Osteoblast (primary cell): ENCODE measurements around the gene LAMB2. TPM values are rescaled to one million over a fixed set of nuclear protein-coding genes. Genes with fewer than 3 reads are reported as not detected.
A peak's percentile ranks its signal among the peaks of the same experiment; 100 is the strongest.

Experiments used
- DNase-seq: peaks from one replicate; pipeline ENCODE4 v3.0.0; 2011; ENCODE audit warnings: low spot score, mixed read lengths; ENCODE audit not compliant: insufficient read length; ENCODE audit errors: missing footprints
- H2AFZ ChIP-seq: 2 replicates; pipeline ENCODE4 v1.6.0; 2011; ENCODE audit warnings: mild to moderate bottlenecking, low read length
- H3K27ac ChIP-seq: 2 replicates; pipeline ENCODE4 v1.5.1; 2011; ENCODE audit warnings: mild to moderate bottlenecking, low read depth, low read length, moderate library complexity
- H3K27me3 ChIP-seq: 2 replicates; pipeline ENCODE4 v1.6.0; 2012; ENCODE audit warnings: mild to moderate bottlenecking, control low read depth, inconsistent platforms, low read length, moderate library complexity; ENCODE audit not compliant: insufficient read depth
- H3K36me3 ChIP-seq: 2 replicates; pipeline ENCODE4 v1.5.1; 2011; ENCODE audit warnings: mild to moderate bottlenecking, low read length, control low read depth, moderate library complexity; ENCODE audit not compliant: insufficient read depth
- H3K4me1 ChIP-seq: 2 replicates; pipeline ENCODE4 v1.5.1; 2011; ENCODE audit warnings: mild to moderate bottlenecking, low read length, control low read depth, moderate library complexity; ENCODE audit not compliant: insufficient read depth
- H3K4me2 ChIP-seq: 2 replicates; pipeline ENCODE4 v1.6.0; 2011; ENCODE audit warnings: mild to moderate bottlenecking, low read length; ENCODE audit not compliant: insufficient read depth
- H3K4me3 ChIP-seq: fragments of 200-600 bp; sonication (generic); 3 replicates; pipeline ENCODE4 v1.5.1; 2012; ENCODE audit warnings: mild to moderate bottlenecking, low read length, inconsistent platforms; ENCODE audit not compliant: insufficient read depth
- H3K79me2 ChIP-seq: 2 replicates; pipeline ENCODE4 v1.6.0; 2012; ENCODE audit warnings: mild to moderate bottlenecking, low read length, control low read depth, inconsistent platforms; ENCODE audit not compliant: insufficient read depth
- H3K9me3 ChIP-seq: 2 replicates; pipeline ENCODE4 v1.5.1; 2011; ENCODE audit warnings: low read depth, low read length, control low read depth
- H4K20me1 ChIP-seq: 2 replicates; pipeline ENCODE4 v1.6.0; 2012; ENCODE audit warnings: mild to moderate bottlenecking, low read length, control low read depth; ENCODE audit not compliant: insufficient read depth
- total RNA-seq: library from RNA; depleted of rRNA; stranded (reverse); fragments of >200 nt; gene quantifications from 2 replicates; pipeline ENCODE4 v1.2.3, GENCODE V29; 2012
- TF ChIP-seq, protein P1 (sequence below): IDR thresholded peaks from 2 replicates; pipeline ENCODE4 v1.5.1; 2011; ENCODE audit warnings: mild to moderate bottlenecking, low read depth, low read length, moderate library complexity; ENCODE audit errors: extremely low read depth

The LAMB2 gene
- total RNA-seq, 1 donor = 450 TPM

DNA sequence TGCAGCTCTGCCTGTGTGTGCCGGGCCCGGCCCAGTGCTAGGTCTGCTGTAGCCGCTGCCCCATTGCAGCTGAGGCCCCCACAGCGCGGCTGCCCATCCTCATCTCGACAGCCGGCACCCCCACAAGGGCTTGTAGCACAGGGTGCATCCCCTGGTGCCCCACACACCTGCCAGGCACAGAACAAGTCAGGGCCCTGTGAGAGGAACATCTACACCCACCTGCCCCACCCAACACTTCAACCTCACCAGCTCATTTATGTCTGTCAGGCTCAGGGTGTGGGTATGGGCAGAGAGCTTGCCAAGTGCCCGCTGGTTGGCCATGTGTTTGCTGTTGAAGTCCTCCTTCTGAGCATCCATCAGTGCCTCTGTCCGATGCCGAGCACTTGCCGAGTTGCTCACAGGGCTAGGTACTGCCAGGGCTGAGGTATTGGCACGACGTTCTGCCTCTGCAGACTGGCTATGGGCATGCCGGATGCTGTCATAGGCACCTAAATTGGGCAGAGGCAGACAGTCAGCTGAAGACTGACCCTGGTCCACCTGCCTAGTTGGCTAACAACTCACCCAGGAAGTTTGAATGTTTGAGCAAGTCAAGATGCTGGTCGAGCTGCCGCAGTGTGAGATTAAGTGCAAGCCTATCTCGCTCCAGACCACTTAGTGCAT is 9.8 kb downstream of the LAMB2 start:
- H3K27me3 ChIP-seq = no peaks in the 10 kb centered on the region
- H2AFZ ChIP-seq = no peak overlapping the region
- no peaks in the 10 kb centered on the region for H3K9me3 ChIP-seq
- no peak overlapping the region for H3K4me3 ChIP-seq
- H3K4me2 ChIP-seq = no peak overlapping the region
- TF ChIP-seq, protein P1, sequence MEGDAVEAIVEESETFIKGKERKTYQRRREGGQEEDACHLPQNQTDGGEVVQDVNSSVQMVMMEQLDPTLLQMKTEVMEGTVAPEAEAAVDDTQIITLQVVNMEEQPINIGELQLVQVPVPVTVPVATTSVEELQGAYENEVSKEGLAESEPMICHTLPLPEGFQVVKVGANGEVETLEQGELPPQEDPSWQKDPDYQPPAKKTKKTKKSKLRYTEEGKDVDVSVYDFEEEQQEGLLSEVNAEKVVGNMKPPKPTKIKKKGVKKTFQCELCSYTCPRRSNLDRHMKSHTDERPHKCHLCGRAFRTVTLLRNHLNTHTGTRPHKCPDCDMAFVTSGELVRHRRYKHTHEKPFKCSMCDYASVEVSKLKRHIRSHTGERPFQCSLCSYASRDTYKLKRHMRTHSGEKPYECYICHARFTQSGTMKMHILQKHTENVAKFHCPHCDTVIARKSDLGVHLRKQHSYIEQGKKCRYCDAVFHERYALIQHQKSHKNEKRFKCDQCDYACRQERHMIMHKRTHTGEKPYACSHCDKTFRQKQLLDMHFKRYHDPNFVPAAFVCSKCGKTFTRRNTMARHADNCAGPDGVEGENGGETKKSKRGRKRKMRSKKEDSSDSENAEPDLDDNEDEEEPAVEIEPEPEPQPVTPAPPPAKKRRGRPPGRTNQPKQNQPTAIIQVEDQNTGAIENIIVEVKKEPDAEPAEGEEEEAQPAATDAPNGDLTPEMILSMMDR = no peak
- peaks cover 16% of the 10 kb centered on the region for H4K20me1 ChIP-seq
- peaks cover 18% of the 10 kb centered on the region for H3K79me2 ChIP-seq
- H3K4me1 ChIP-seq = peaks cover 12% of the 10 kb centered on the region
- H3K36me3 ChIP-seq = peaks cover 74% of the 10 kb centered on the region
- DNase-seq = peak; percentile 52
- no peak overlapping the region for H3K27ac ChIP-seq

DNA sequence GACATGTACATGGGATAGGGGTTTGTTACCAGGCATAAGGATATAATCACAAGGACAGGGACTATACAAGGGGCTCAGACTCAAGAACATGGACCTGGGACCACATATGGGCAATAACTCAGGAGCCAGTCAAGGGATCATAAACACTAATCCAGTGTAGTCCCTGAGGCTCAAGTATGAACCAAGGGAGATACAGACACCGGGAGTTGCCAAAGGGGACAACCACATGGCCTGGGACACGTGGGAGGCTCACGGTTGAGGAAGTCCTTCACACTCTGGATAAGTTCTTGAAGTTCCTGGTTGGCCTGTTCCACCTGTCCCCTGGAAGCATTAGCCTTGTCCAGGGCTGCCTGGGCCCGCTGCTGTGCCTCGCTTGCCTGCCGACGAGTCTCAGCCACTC is 10.4 kb downstream of the LAMB2 start:
- TF ChIP-seq, protein P1 = no peak
- Histone ChIP-seq H3K9me3 (no peaks in the 10 kb centered on the region), H3K4me2 (no peak overlapping the region), H3K4me1 (peaks cover 12% of the 10 kb centered on the region), H4K20me1 (peaks cover 16% of the 10 kb centered on the region), H3K27ac (no peak overlapping the region), H3K36me3 (peaks cover 77% of the 10 kb centered on the region), H3K27me3 (no peaks in the 10 kb centered on the region), H2AFZ (no peak overlapping the region), H3K4me3 (no peak overlapping the region), H3K79me2 (peaks cover 24% of the 10 kb centered on the region)
- peak; percentile 79 for DNase-seq

DNA sequence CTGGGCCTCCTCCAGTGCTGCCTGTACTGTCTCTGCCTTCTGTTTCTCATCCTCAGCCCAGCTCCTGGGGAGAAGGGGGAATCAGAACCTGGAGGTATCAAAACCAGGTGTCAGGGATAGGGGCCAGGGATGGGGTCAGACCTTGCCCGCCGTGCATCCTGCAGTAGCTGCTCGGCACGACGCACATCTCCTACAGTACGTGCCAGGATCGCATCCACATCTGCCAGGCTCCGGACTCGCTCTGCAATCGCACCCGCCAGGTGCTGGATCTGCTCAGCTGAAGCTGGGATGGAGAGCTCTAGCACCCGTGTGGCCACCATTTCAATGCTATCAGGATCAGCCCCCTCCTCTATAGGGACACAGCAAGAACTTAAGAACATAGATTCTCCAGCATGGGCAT is 10.8 kb downstream of the LAMB2 start:
- Histone ChIP-seq H3K79me2 (peaks cover 26% of the 10 kb centered on the region), H3K4me1 (peaks cover 12% of the 10 kb centered on the region), H3K36me3 (peaks cover 78% of the 10 kb centered on the region), H3K27ac (no peak overlapping the region), H3K9me3 (no peaks in the 10 kb centered on the region), H3K4me3 (no peak overlapping the region), H3K27me3 (no peaks in the 10 kb centered on the region), H4K20me1 (peaks cover 16% of the 10 kb centered on the region), H3K4me2 (no peak overlapping the region), H2AFZ (no peak overlapping the region)
- peak; percentile 41 for DNase-seq
- TF ChIP-seq, protein P1 = no peak

DNA sequence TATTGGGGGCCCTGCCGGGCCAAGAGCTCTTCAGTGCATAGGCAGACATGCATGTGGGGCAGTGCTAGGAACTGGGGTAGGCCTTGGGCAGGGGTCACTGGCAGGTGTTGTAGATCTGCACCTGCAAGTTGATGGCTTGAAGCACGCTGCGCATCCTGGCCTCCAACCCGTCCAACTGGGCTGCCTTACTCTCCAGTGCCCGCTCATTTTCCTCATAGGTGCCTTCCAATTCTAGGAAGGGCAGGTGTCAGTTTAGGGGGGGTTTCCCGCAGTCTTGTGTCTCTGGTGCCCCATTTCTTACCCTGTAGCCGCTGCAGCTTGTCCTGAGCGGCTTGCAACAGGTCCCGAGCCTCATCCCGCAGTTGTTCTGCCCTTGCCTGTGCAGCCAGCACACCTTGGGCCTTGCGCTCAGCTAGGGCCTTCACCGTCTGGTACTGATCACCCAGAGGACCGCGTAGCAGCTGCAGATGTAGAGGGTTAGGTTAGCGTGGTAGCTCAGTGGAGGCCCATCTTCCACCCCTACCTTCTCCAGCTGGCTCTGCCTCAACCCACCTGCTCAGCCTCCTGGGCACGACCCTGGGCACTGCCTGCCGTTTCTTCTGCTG is 11.6 kb downstream of the LAMB2 start:
- Histone ChIP-seq H3K4me2 (peak overlapping the region; percentile 96), H3K9me3 (no peaks in the 10 kb centered on the region), H4K20me1 (peaks cover 16% of the 10 kb centered on the region), H2AFZ (no peak overlapping the region), H3K4me1 (peaks cover 12% of the 10 kb centered on the region), H3K4me3 (peak overlapping the region; percentile 93), H3K27me3 (no peaks in the 10 kb centered on the region), H3K79me2 (peaks cover 26% of the 10 kb centered on the region), H3K36me3 (peaks cover 78% of the 10 kb centered on the region), H3K27ac (peak overlapping the region; percentile 86)
- peak; percentile 83 for DNase-seq
- TF ChIP-seq, protein P1 = no peak
